H1 (cell line): Measurements from ENCODE around the gene CMPK2. TPM values are rescaled to one million over a fixed set of nuclear protein-coding genes. Genes with fewer than 3 reads are reported as not detected.

Experiments
- CTCF ChIP-seq, 3 experiments: IDR thresholded peaks; 1 replicate in 2 of 3; 2 replicates in 1 of 3; pipeline versions ENCODE4 v1.5.1 to v1.6.1; 2011; ENCODE audit warnings: low read length in 3 of 3, mild to moderate bottlenecking in 3 of 3, inconsistent platforms in 2 of 3, low read depth in 1 of 3, moderate library complexity in 1 of 3; ENCODE audit not compliant: insufficient read depth in 1 of 3; ENCODE audit errors: control extremely low read depth in 1 of 3
- TAF1 ChIP-seq: IDR thresholded peaks from 2 replicates; pipeline ENCODE4 v1.6.1; 2011; ENCODE audit warnings: mild to moderate bottlenecking, low read depth, low read length
- polyA plus RNA-seq, 7 experiments: library from polyadenylated mRNA; depleted of rRNA in 3 of 7; stranded (reverse) in 5 of 7; unstranded in 2 of 7; fragments of >200 nt in 5 of 7; fragments of 200-250 nt in 2 of 7; gene quantifications; 1 replicate in 5 of 7; 2 replicates in 1 of 7; 4 replicates in 1 of 7; pipeline versions ENCODE4 v1.2.1 to v1.2.3, GENCODE V29; 2011 to 2013; ENCODE audit warnings: missing spikeins in 2 of 7, mixed read lengths in 2 of 7
- total RNA-seq: library from RNA; stranded (reverse); fragmentation: NEBNext Ultra II Directional; extraction: Animal tissue kit (Norgen Biotek cat#: 25700); gene quantifications from 2 replicates; pipeline ENCODE4 v1.2.1, GENCODE V29; 2021

Gene CMPK2
- total and polyA plus RNA-seq, 2 of the 8 experiments (the other 6 are each of a cell fraction or from before 2014, with no cell fraction given): 0.28 to 0.53 TPM

- TF ChIP-seq CTCF (IDR thresholded peaks at IDR 0.05; ENCODE audit: control extremely low read depth in 1 of 3, insufficient read depth in 1 of 3, low read depth in 1 of 3, low read length in 3 of 3): no peak
- TF ChIP-seq TAF1: no peak
These were observed 24.0 kb downstream of the CMPK2 start (continued) for GRCh38 chr2:6841537-6842287.
